ENCODE data around the gene XPC.

Gene XPC

DNA sequence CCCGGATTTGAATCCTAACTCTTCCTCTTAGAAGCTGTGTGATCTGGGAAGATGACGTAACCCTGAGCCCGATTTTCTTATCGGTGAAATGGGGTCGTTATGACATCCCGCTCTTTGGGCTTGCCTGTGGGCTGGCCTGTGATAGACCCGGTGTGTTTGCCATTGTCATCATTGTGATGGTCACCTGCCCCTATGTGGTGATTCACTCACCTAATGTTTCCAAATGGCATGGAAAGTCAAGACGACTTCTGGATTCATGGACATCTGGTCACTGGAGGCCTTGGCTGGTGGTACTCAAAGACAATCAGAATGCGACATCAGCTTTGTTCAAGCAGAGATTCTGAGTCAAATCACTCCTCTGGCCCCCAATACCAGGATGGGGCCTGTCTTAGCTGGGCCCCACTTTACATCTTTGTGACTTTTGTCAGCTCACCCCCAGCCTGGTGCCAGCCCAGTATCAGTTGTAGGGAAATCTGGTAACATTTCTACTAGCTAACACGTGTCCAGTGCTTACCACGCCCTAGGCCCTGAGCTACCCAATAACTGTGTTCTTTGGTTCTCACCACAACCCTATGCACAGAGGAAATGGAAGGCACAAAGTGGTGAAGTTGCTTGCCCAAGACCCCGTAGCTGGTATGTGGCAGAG lies 50.8 kb downstream of the XPC start:
- no peak overlapping the region; the same call in 1 of the 2 replicates for H3K4me3 ChIP-seq (ENCODE audit: low read length)
- DNase-seq (ENCODE audit: low read depth) = no peak
- TF ChIP-seq, protein P1, sequence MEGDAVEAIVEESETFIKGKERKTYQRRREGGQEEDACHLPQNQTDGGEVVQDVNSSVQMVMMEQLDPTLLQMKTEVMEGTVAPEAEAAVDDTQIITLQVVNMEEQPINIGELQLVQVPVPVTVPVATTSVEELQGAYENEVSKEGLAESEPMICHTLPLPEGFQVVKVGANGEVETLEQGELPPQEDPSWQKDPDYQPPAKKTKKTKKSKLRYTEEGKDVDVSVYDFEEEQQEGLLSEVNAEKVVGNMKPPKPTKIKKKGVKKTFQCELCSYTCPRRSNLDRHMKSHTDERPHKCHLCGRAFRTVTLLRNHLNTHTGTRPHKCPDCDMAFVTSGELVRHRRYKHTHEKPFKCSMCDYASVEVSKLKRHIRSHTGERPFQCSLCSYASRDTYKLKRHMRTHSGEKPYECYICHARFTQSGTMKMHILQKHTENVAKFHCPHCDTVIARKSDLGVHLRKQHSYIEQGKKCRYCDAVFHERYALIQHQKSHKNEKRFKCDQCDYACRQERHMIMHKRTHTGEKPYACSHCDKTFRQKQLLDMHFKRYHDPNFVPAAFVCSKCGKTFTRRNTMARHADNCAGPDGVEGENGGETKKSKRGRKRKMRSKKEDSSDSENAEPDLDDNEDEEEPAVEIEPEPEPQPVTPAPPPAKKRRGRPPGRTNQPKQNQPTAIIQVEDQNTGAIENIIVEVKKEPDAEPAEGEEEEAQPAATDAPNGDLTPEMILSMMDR (conservative IDR thresholded peaks at IDR 0.05; ENCODE audit: low read length) = no peak

DNA sequence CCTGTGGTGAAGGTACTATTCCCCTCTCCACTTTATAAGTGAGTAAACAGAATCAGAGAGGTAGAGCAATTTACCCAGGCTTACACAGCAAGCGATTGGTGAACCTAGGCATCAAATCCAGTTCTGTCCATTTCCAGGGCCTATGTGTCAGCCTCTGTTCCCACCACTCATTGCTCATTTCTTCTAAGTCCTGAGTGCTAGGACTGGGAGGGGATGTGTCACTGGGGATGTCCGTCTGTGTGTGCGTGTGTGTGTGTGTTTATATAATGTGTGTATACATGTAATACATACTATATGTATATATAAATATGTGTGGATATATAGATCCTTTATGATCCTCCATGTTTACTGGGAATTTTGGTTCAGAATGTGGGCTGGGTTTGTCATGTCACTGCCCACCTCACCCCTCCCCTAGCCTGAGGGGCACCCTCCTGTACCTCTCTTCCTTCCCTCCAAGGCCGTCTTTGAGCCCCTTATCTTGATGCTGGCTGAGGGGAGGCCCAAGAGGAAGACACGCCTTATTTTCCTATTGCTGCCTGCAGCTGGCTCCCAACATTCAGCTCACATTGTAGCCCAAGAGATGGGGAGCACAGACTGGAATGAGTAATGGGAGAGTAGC lies 51.4 kb downstream of the XPC start:
- peak overlapping the region; percentile 99 for H3K4me3 ChIP-seq (ENCODE audit: low read length)
- TF ChIP-seq, protein P1 (conservative IDR thresholded peaks at IDR 0.05; ENCODE audit: low read length) = no peak

DNA sequence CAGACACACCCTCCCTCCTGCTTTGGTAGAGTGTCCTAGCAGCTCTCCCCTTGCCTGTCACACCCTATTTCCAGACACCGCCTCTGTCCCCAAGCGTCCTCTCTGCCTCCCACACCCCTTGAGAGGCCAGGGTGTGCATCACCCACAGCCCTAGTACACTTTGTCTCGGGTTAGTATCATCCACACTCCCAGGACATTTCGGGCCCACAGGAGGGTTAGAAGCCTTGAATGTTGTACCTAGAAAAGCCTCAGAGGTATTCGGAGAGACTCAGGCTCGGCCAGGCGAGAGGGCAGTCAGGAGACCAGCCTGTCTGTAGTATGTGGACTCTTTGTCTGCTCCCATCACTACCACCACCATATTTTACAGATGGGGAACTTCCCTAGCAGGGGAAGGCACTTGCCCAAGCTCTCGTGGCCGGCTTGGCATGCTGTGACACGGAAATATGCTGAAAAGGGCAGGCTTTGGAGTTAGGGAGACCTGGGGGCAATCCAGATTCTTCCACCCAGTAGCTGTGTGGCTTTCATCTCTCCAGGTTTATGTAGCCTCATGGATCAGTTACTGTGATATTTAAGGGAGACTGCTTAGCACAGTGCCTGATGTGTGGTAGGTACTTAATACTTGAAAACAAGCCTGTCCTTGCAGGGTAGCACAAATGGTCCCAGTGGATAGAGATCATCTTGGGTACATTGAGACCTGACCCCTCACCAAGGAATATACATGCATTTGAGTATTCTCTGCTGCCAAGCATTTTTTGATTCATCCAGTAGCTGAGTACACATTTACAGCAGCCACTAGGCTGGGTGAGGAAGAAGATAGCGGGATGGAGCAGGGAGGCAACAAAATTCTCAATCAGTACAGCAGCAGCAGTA lies 52.1 kb downstream of the XPC start:
- no peak for DNase-seq (ENCODE audit: low read depth)
- TF ChIP-seq, protein P1 (conservative IDR thresholded peaks at IDR 0.05; ENCODE audit: low read length) = no peak
- H3K4me3 ChIP-seq (ENCODE audit: low read length) = peak overlapping the region; percentile 99

More for the DNA sequence above, 51.4 kb downstream of the XPC start:
- no peak for DNase-seq (ENCODE audit: low read depth)

DNA sequence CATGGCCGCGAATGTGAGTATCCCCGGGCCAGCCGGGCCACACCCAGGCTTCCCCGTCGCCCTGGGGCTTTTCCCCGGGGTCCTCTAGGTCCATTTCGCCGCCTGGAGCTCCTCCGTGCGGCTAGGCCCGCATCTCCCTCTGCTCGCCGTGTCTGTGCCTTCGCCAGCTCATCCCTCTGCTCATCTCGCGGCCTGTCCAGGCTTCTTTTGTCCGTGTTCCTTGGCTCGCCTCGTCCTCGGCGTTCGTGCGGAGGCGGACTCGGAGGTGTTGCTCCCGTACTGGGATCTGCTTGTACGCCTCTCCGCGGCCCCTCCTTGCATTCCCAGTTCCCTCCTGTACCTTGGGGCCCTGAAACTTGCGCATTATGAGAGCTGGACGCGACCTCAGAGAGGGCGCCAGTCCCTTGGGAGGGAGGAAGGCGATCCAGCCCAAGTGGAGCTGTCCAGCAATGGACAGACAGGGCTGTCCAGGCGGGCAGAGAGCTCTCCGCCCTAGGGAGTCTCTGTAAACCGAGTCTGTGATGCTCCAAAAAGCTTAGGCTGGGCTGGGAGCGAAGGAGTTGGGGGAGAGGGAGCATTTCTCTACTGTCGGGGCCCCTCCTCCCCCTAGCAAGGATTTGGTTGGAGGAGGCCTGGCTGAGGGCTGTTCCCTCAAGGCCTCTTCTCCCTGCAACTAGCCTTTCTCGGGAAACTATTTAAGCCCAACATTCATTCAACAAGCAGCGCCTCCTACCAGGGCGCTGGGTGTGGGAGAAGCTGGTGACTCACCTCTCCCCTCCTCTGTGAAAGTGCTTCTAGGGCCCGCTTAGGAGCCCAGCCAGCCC lies 53.0 kb downstream of the XPC start:
- H3K4me3 ChIP-seq (ENCODE audit: low read length) = peak overlapping the region; percentile 99
- DNase-seq (ENCODE audit: low read depth) = peak; percentile 96
- TF ChIP-seq, protein P1 (conservative IDR thresholded peaks at IDR 0.05; ENCODE audit: low read length) = peak; percentile 38

DNA sequence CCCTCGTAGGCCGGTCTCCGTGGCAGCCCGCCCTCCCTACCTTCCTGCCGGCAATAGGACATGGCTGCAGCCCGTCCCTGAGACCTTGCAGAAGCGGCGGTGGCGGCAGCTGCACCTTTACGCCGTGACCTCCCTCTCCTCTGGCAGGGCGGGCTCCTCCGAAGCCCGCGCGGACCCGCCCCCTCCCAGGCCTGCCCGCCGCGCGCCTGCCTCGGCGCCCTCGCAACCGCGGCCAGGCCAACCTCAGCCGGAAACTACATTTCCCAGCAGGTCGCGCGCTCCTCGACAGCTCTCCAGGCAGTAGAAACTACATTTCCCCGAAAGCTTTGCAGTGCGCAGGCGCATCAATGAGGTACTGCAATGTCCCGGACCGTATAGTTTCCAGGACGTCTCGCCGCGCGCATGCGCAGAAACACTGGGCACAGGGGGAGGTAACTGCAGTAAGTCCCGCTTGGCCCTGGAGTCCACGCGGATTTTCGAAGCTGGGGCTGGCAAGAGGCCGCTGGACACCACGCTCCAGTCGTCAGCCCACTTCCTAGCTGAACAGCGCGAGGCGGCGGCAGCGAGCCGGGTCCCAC lies 53.7 kb downstream of the XPC start, which contains the start of the genes CHCHD4 and TMEM43:
TSS of gene CHCHD4 (minus strand) at position 256 of the 578 bp plus-strand sequence. CDS start at position 62, 194 bp downstream.
TSS of gene TMEM43 (plus strand) at position 438 of the 578 bp plus-strand sequence. CDS start 142 bp downstream, outside the sequence.
- H3K4me3 ChIP-seq (ENCODE audit: low read length) = peak within 1 kb of the TSS; percentile 99
- DNase-seq (ENCODE audit: low read depth) = peak; percentile 99
- TF ChIP-seq, protein P1 (conservative IDR thresholded peaks at IDR 0.05; ENCODE audit: low read length) = no peak

DNA sequence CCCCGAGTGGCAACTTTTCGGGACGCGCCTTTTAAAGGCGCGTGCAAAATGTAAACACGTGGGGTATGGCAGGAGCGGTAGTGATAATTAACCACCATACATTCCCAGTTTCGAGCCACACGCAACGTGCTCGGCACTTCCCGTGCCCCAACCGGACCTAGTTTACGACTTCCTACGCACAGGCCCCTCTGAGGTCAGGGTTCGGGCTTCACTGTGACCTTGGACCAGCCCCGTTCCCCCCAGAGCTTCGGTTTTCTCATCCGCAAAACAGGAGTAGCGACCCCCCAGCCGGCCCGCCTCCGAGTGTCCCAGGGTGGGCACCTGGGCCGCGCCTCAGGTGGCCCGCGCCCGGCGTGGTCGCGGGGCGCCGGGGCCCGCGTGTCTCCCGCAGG lies 54.2 kb downstream of the XPC start:
- TF ChIP-seq, protein P1 (conservative IDR thresholded peaks at IDR 0.05; ENCODE audit: low read length) = no peak
- peak; percentile 40 for DNase-seq (ENCODE audit: low read depth)
- H3K4me3 ChIP-seq (ENCODE audit: low read length) = peak overlapping the region; percentile 99
